HL-60 (cell line): ENCODE results near the gene CCDC51.

ENCODE experiments used
- GABPA ChIP-seq: IDR thresholded peaks from 2 replicates; pipeline ENCODE4 v1.6.1; 2012; ENCODE audit warnings: low read depth
- POLR2AphosphoS5 ChIP-seq: IDR thresholded peaks from 2 replicates; pipeline ENCODE4 v1.6.1; 2012; ENCODE audit warnings: low read depth
- SPI1 ChIP-seq: IDR thresholded peaks from 2 replicates; pipeline ENCODE4 v1.6.1; 2012; ENCODE audit warnings: low read depth, mild to moderate bottlenecking, borderline replicate concordance
- TF ChIP-seq, protein P1 (sequence below): IDR thresholded peaks from 2 replicates; pipeline ENCODE4 v1.6.1; 2012; ENCODE audit warnings: low read depth; ENCODE audit not compliant: insufficient replicate concordance
- TF ChIP-seq, protein P2 (sequence below): IDR thresholded peaks from one replicate; pipeline ENCODE4 v1.5.1; 2011; ENCODE audit warnings: low read length, control low read depth, inconsistent platforms; ENCODE audit not compliant: insufficient read depth

DNA sequence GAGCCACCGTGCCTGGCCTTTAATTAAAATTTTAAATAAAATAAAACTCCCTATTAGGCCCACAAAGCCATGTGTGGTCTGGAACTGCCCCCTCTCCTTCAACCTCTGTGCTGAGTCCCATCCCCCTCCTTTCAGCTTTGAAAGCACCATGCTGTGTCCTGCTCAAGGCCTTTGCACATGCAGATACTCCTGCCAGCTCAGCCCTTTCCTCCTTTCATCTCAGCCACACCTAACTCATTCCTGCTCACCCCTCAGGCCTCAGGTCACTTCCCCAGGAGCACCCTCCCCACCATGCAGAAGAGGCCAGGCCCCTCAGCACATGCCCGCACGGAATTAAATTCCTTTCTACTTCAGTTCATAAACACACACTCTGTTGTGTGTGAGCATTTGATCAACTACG, 34.7 kb upstream of the CCDC51 start:
- TF ChIP-seq, protein P1, sequence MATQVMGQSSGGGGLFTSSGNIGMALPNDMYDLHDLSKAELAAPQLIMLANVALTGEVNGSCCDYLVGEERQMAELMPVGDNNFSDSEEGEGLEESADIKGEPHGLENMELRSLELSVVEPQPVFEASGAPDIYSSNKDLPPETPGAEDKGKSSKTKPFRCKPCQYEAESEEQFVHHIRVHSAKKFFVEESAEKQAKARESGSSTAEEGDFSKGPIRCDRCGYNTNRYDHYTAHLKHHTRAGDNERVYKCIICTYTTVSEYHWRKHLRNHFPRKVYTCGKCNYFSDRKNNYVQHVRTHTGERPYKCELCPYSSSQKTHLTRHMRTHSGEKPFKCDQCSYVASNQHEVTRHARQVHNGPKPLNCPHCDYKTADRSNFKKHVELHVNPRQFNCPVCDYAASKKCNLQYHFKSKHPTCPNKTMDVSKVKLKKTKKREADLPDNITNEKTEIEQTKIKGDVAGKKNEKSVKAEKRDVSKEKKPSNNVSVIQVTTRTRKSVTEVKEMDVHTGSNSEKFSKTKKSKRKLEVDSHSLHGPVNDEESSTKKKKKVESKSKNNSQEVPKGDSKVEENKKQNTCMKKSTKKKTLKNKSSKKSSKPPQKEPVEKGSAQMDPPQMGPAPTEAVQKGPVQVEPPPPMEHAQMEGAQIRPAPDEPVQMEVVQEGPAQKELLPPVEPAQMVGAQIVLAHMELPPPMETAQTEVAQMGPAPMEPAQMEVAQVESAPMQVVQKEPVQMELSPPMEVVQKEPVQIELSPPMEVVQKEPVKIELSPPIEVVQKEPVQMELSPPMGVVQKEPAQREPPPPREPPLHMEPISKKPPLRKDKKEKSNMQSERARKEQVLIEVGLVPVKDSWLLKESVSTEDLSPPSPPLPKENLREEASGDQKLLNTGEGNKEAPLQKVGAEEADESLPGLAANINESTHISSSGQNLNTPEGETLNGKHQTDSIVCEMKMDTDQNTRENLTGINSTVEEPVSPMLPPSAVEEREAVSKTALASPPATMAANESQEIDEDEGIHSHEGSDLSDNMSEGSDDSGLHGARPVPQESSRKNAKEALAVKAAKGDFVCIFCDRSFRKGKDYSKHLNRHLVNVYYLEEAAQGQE = no peak
- TF ChIP-seq, protein P2, sequence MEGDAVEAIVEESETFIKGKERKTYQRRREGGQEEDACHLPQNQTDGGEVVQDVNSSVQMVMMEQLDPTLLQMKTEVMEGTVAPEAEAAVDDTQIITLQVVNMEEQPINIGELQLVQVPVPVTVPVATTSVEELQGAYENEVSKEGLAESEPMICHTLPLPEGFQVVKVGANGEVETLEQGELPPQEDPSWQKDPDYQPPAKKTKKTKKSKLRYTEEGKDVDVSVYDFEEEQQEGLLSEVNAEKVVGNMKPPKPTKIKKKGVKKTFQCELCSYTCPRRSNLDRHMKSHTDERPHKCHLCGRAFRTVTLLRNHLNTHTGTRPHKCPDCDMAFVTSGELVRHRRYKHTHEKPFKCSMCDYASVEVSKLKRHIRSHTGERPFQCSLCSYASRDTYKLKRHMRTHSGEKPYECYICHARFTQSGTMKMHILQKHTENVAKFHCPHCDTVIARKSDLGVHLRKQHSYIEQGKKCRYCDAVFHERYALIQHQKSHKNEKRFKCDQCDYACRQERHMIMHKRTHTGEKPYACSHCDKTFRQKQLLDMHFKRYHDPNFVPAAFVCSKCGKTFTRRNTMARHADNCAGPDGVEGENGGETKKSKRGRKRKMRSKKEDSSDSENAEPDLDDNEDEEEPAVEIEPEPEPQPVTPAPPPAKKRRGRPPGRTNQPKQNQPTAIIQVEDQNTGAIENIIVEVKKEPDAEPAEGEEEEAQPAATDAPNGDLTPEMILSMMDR = no peak
- no peak for TF ChIP-seq GABPA
- no peak for TF ChIP-seq POLR2AphosphoS5
- TF ChIP-seq SPI1 = no peak
